GM13977 (cell line): Measurements from ENCODE around the gene NKX3-2.

ENCODE experiments used
- DNase-seq: peaks from one replicate; pipeline ENCODE4 v3.0.0; 2012; ENCODE audit warnings: low spot score
- CTCF ChIP-seq: IDR thresholded peaks from 2 replicates; pipeline ENCODE4 v1.5.1; 2012; ENCODE audit warnings: mild to moderate bottlenecking, control low read depth; ENCODE audit not compliant: insufficient read depth; ENCODE audit errors: extremely low read depth, missing control alignments
- in situ Hi-C: fragments of 300-500 bp; cut with MboI; formaldehyde crosslinking; loops from one replicate; pipeline ENCODE4 v1.12.0; 2022; ENCODE audit warnings: low sequenced_read_pairs, low pct_unique_long_range_greater_than_20kb, mixed read lengths, inconsistent platforms; ENCODE audit not compliant: unreplicated experiment

NKX3-2 gene

GRCh38 chr4:13539047-13539618 lies 5.2 kb downstream of the NKX3-2 start:
- in situ Hi-C loops, result no loop called here
- no peak for TF ChIP-seq CTCF
- DNase-seq, result peak; percentile 24

- in situ Hi-C loops, result no loop called here
- TF ChIP-seq CTCF, result no peak
- DNase-seq, result peak; percentile 12
Observed at GRCh38 chr4:13538427-13538973, 5.8 kb downstream of the NKX3-2 start.

- in situ Hi-C loops, result no loop called here
- DNase-seq, result peak; percentile 24
- no peak for TF ChIP-seq CTCF
Observed at GRCh38 chr4:13537832-13538177, 6.5 kb downstream of the NKX3-2 start.

- in situ Hi-C loops, result no loop called here
- DNase-seq, result peak; percentile 20
- no peak for TF ChIP-seq CTCF
Observed at GRCh38 chr4:13537011-13537831, 7.1 kb downstream of the NKX3-2 start.

- peak; percentile 15 for DNase-seq
- in situ Hi-C loops, result no loop called here
- no peak for TF ChIP-seq CTCF
Observed at GRCh38 chr4:13536607-13537006, 7.7 kb downstream of the NKX3-2 start.

GRCh38 chr4:13535708-13536361 lies 8.5 kb downstream of the NKX3-2 start:
- in situ Hi-C loops, result no loop called here
- peak; percentile 16 for DNase-seq
- TF ChIP-seq CTCF, result no peak
